Heart left ventricle (tissue), 13 donors: ENCODE results near the gene SLC6A3.

Source experiments
- POLR2A ChIP-seq, 2 donors: fragments of 450-650 bp; IDR thresholded peaks; one replicate each; pipeline ENCODE4 v1.6.1; 2017; ENCODE audit warnings: antibody characterized with exemption in 2 of 2, mild to moderate bottlenecking in 2 of 2, moderate library complexity in 2 of 2
- TF ChIP-seq, protein P1 (sequence below), 12 donors: fragments of 200-600 bp; sonication (generic) in 4 of 12; IDR thresholded peaks; one replicate each; pipeline versions ENCODE4 v1.5.0 to v1.8.0; 2018 to 2022; ENCODE audit warnings: antibody characterized with exemption in 12 of 12, mild to moderate bottlenecking in 5 of 12
- donor health status: ischemic (EF 13 %, LVEDD 7.1; RV severe dilation, severe dysfunction).
- donor health status: DM: no; HTN: yes; CAD: no.
- donor health status: DM: no; HTN: no; CAD: no.
- donor health status: ischemic (EF 25% LVEDD 6.9; RV normal size, moderate dysfunction).
- donor health status: ischemic (EF 25% LVEDD 5.7; RV mildly dilated, moderate dysfunction).
- donor health status: ischemic (EF 35%, LVEDD 5.7; RV mildly dilated, moderate dysfunction).
- donor health status: nonischemic (EF 11% LVEDD 7.7; RV severe dilation, severe dysfunction).
- donor health status: DM: yes; HTN: yes; CAD: no.
- donor health status: PGD.
- donor health status: ischemic (EF 29% LVEDD 5.4; RV normal size, mild dysfunction).
- donor health status: nonischemic (EF 23%, LVEDD 6.1; RV moderate dilation, normal function).

DNA sequence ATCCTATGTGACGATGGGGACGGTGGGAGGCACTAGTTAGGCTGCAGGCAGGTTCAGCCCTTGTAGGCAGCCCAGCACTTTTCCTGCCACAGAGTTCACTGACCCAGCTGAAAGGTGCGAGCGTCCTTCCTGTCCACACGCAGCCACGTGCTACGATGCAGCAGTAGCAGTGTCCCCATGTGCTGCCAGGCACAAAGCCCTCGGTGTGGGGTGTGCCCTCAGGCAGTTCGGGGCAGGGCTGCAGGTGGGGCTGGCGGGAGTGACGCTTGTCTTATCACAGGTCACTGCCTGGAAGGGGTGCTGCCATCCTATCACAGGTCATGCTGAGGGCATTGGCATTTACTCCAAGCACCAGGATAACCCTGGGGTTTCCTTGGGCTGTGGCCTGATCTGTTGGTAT lies 53.5 kb downstream of the SLC6A3 start:
- TF ChIP-seq, protein P1, sequence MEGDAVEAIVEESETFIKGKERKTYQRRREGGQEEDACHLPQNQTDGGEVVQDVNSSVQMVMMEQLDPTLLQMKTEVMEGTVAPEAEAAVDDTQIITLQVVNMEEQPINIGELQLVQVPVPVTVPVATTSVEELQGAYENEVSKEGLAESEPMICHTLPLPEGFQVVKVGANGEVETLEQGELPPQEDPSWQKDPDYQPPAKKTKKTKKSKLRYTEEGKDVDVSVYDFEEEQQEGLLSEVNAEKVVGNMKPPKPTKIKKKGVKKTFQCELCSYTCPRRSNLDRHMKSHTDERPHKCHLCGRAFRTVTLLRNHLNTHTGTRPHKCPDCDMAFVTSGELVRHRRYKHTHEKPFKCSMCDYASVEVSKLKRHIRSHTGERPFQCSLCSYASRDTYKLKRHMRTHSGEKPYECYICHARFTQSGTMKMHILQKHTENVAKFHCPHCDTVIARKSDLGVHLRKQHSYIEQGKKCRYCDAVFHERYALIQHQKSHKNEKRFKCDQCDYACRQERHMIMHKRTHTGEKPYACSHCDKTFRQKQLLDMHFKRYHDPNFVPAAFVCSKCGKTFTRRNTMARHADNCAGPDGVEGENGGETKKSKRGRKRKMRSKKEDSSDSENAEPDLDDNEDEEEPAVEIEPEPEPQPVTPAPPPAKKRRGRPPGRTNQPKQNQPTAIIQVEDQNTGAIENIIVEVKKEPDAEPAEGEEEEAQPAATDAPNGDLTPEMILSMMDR (IDR thresholded peaks at IDR 0.05): no peak
- no peak for TF ChIP-seq POLR2A (IDR thresholded peaks at IDR 0.05)
